HG03342 (cell line): ENCODE results near the gene DOHH.
"Not testable (repeated sequence)": the region's sequence is repeated elsewhere in the genome, so short reads cannot be mapped to it uniquely, and the experiment has no call there.

Experiments
- ATAC-seq: cut with Tn5 transposase; IDR thresholded peaks from one replicate; pipeline ENCODE4 v1.9.1; 2021; ENCODE audit warnings: mild to moderate bottlenecking, moderate library complexity; ENCODE audit not compliant: unreplicated experiment

Gene DOHH

DNA sequence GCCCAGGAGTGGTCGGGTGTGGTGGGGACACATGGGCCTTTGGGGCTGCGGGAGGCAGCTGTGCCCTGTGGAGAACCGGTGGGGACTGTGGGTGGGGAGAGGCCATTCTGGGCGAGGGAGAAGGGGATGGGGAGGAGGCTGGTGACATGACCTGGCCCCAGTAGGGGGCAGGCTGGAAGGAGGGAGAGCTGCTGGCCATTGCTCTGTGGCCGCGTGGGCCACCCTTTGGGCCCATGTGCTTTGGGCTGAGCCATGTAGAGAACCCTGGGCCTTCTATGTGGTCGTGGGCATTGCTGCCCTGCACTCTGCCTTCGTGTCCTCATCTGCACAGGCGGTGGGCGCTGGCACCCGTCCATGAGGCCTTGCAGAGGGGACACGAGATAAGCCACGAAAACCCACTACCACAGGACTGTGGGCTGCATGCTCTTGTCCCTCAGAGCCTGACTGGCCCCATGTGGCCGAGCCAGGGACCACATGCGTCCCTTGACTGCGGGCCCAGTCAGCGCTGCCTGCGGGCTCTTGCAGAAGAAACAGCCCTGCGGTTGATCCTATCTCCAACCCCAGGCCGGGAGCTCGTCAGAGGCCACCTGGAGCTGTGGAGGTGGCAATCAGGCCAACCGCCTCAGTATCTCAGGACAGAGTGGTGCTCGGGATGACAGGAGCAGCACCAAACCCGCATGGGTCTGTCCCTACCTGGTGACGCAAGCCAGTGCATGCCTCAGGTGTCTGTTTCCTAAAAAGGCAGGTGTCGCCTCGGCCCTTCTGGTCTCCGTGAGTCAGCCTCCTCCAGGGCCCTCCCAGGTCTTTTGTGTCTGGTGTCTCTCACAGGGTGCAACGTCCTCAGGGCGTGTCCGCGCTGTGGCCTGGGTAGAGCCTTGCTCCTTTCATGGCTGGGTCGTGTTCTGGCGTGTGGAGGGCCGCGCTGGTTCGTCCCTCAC, 20.0 kb upstream of the DOHH start:
- no peak for ATAC-seq

DNA sequence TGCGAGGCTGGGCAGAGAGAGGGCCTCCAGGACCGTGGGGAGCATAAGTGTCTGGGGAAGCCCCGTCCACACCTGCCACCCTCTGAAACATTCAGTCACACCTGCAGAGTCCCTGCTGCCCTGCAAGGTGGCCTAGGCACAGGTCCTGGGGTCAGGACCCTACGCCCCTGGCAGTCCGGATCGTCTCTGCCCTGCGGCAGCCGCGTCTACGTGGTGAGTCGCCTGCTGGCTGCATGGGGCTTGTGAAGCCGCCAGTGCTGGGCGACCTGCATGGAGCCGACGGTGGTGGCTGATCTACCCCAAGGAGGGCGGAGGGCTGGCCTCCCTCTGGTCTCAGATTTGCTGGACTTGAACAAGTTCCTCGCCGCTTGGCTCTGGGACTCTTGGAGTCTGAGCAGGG, 18.7 kb upstream of the DOHH start:
- ATAC-seq = no peak

DNA sequence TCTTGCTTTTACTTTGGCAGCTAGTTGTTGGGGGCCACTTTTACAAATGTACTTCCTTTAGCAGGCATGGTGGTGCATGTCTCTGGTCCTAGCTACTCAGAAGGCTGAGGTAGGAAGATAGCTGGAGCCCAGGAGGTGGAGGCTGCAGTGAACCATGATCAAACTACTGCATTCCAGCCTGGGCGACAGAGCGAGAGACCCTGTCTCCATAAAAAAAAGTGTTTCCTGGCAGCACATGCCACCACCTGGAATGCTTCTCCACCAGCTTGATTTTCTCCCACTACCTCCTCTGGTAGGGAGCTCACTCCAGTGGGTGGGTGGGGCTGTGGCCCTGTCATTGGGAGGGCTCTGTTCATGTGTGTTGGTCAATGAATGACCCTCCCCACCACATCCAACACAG, 18.2 kb upstream of the DOHH start:
- no peak for ATAC-seq

DNA sequence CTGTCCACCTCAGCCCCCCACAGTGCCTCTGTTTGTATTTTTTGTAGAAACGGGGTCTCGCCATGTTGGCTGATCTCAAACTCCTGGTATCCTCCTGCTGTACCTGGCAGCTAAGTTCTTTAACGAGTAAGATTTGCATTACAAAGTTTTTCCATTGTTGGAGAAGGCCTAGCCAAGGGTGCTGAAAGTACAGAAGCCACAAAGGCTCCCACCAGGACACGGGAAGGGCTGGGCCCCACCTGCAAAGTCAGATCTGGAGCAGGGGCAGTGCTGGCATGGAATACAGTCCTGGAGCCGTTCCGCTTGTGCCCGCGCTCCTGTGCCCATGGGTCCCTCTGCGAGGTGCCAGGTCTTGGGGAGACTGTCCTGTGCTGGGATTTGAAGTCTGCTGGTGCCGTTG, 17.8 kb upstream of the DOHH start:
- no peak for ATAC-seq

DNA sequence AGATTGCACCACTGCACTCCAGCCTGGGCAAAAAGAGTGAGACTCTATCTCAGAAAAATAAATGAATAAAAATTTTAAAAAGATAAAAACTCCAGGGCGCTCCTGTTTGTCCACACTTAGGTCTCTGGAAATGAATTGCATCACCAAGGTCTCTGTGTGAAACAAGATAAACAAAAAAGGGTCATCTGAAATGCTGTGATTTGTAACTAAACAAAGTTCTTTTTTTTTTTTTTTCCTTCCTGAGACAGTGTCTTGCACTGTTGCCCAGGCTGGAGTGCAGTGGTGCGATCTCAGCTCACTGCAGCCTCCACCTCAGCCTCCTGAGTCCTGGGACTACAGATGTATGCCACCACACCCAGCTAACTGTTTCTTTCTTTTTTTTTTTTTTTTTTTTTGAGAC, 17.2 kb upstream of the DOHH start:
- ATAC-seq = no peak

DNA sequence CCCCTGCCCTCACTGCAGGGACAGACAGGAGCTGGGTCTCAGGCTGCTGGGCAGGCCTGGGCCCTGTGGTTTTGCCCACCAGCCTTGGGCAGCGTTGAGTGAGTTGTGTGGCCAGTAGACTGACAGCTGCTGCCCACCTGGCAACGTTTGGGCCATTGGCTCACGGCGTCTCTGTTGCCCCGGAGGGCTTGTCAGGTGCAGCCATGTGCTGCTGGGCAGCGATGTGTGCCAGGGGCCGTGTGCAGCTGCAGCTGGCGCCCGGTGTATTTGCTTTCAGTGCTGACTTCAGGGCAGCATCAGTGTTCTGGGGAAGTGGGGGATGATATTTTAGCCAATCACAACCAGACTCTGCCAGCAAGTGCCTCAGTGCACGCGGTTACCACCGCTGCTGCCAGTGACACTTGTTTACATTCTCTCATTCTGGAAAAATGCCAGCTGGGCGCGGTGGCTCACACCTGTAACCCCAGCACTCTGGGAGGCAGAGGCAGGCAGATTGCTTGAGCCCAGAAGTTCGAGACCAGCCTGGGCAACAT, 16.3 kb upstream of the DOHH start:
- no peak for ATAC-seq

DNA sequence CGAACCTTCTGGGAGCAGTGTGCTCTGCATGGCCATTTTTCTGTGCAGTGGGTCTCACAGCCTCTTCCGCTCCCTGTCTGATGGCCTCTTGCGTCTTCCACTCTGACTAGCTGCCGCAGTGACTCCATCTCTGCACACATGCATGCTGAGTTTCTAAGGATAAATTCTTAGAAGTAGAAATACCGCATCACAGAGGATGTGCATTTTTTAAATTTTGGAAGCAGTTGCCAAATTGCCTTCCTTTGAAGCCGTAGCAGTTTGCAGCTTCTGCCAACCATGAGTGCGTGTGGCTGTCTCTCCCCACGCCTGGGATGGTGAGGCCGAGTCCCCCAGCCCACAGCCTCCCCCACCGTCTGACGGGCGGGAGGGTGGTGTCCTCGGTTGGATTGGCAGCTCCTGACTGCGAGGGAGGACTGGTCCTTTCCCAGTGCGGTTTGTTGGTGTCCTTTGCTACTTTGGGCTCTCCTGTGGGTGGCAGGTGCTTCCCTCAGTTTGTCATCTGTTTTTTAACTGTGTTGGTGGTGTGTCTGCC, 15.5 kb upstream of the DOHH start:
- ATAC-seq = no peak

DNA sequence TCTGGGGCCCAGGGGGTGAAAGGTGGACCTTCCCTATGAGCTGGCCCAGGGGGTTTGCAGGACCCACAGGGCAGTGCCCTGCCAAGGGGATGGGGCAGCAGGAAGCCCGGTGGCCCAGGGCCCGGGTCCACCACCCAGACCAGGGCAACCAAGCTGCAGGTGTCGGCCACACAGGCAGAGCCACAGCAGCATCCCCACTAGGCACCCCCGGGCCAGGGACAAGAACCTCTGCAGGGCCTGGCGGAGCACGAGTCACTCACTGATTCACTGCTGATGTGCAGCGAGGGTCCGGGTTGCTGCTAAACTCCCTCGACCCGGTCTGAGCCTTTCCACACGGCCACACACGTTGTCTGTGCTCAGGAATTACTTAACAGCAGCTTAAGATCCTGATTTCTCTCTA, 14.5 kb upstream of the DOHH start:
- ATAC-seq = no peak

DNA sequence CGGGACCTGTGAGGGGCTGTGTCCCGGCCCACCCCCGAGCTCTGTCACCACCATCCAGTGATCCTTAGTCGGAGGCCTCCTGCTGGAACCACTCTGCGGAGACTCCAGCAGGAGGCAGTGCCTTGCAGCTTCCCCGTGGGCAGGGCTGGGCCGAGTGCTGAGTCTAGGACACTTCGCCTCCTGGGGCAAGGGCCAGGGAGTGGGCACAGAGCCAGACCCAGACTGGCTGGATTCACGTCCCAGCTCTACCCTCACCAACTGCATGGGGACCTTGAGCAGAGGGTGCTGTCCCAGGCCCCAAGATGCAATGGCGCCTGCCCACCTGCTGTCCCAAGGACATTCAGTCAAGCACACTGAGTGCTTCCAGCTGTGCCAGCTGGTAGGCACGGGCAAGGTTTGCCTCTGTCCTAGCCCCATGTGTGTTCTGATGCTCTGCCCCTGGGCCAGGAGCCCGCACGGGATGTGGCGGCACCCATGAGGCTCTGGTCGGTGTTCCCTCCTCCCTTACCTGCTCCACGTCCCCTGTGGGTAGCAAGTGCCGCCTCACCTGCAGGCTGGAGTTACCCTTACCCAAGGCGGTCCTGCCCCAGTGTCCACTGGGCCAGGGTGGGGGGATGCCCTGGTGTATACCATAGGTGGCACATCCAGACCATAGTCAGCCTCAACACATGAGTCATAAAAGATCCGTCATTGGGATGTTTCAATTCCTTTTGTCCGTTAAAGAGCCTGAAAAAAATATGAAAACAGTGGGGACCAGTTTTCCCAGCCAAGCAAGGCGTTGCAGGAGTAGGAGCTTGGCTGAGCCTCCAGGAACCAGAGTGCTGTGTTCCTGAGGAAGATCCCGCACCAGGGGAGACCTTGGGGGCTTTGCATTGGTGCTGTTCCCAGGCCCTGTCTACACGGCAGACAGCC, 13.0 kb upstream of the DOHH start:
- ATAC-seq = no peak

DNA sequence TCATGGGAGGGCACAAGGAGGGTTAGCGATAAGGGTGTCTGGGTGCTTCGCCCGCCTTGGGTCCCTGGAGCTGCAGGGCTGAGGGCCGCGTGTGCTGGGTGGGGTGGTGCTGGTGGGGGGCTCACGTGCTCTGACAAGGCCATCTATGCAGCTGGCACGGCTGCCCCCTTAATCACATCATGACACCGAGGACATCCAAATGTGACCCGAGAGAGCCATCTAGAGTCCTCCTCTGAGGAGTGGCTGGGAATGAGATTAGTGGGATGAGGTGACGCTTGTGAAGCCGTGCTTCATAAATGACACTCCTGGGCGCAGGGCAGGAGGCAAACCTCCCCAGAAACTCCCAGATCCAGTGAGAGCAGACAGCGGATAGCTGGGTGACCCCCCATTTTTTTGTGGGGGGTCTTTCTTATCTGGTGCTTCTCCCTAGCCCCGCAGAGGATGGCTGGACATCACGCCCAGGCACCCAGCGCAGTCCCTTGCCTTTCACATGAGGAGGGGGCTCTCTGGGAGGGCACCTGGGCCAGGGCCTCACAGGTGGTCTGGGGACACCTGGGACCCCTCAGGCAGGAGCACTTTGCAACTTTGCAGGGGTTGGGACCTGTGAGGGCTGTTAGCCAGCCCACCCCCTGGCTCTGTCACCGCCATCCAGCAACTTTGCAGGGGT, 12.2 kb upstream of the DOHH start:
- no peak for ATAC-seq

DNA sequence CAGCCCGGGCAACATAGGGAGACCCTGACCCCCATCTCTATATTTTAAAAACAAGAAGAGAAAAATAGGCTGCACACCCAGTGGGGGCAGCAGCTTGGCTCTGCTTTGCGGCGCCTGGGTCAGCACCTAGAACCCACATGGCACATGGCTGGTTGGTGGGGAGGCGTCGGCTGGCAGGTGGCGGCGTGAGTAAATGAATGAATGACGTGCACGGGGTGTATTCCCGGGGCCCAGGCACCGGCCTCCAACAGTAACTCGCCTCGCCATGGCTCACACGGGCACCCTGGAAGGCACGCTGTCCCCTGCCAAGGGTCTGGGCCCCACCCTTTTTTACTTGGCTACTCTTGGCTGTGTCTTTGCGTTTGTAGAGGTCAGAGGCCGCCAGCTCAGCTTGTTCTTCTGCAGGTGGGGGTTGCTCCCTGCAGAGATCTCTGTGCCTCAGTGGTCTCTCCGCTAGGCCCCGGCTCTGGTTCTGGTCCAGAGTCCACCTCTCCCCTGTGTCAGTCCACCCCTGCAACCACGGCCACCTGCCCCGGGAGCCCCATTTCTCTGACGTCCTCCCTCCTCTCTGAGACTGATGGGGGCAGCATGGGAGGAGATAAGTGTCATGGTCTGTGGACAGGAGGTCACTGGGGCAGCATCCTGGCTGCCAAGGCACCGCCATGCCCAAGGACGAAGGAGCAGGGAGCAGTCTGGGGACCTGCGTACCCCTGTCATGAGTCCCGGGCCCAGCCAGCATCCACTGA, 11.2 kb upstream of the DOHH start:
- ATAC-seq = no peak

DNA sequence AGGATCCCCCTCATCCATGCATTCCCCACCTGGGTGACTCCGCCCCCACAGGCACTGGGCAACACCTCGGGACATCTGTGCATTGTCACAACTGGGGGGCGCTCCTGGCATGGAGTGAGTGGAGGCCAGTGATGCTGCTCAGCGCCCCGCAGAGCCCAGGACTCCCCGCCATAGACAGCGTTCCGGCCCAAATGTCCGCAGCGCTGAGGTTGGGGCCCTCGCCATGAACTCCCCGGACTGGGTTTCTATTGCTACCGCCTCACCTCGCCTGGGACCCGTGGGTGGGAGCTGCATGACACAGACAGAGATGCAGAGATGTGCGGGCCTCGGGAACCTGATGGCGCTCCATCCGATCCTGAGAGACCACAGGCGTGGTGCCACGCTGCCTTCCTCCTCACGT, 10.3 kb upstream of the DOHH start:
- ATAC-seq = no peak

DNA sequence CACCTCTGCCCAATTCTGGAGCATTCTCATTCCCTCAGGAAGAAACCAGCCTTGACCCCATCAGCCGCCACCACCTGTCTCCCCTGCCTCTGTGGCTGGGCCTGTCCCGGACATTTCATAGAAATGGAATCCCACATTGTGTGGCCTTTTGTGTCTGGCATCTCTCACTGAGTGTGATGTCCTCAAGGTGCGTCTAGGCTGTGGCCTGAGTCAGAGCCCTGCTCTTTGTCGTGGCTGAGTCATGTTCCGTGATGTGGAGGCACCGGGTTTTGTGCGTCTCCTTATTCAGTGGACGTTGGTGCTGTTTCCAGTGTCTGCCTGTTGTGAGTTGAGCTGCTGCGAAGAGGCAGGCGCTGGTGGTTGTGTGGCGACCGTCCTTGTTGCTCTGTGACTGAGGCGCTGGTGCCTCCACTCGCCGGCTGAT, 9.1 kb upstream of the DOHH start:
- no peak for ATAC-seq

DNA sequence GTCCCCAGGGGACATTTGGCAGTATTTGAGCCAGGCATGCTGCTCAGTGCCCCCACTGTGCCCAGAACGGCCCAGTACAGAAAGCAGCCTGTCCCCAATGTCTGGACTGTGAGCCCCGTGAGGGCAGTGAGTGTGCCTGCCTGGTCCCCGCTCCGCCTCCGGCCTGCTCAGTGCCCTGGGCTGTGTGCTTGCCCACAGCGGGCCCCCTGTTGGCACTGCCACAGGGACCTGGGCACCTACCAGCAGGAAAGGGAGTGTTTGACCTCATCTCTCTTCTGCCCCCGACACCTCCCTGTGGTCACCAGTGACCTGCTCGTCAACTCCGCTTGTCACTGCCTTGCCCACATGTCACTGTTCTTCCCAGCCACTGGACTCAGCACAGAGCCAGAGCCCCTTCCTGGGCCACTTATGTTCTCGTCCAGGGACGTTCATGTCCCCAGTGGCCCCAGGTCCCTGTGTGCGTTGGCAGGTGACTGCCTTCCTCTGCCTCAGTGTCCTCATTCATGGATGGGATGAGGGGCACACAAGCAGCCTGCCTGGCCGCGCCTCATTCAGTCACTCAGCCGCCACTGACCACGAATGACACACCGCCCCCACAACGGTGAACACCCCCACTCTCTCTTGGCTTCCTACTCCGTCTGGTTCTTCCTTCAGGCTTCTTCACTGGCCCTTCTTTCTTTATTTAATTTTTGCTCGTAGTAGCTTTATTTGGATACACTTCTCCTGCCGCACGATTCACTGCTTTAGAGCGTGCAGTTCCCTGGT, 8.5 kb upstream of the DOHH start:
- no peak for ATAC-seq

DNA sequence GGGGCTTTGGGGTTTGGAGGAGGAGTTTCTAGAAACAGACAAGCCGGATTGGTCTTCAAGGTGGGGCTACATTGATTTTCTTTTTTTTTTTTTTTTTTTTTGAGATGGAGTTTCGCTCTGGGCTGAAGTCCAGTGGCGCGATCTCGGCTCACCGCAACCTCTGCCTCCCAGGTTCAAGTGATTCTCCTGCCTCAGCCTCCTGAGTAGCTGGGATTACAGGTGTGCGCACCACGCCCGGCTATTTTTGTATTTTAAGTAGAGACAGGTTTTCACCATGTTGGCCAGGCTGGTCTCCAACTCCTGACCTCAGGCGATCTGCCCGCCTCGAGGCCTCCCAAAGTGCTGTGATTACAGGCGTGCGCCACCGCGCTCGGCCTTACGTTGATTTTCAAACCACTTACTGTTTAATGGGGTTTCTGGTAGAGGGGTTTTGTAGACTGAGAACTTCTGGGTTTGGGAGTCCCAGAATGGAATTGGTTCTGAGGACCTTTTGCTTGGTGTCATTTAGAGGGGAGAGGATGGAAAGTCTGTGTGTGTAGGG, 7.7 kb upstream of the DOHH start:
- ATAC-seq = not testable (repeated sequence)

DNA sequence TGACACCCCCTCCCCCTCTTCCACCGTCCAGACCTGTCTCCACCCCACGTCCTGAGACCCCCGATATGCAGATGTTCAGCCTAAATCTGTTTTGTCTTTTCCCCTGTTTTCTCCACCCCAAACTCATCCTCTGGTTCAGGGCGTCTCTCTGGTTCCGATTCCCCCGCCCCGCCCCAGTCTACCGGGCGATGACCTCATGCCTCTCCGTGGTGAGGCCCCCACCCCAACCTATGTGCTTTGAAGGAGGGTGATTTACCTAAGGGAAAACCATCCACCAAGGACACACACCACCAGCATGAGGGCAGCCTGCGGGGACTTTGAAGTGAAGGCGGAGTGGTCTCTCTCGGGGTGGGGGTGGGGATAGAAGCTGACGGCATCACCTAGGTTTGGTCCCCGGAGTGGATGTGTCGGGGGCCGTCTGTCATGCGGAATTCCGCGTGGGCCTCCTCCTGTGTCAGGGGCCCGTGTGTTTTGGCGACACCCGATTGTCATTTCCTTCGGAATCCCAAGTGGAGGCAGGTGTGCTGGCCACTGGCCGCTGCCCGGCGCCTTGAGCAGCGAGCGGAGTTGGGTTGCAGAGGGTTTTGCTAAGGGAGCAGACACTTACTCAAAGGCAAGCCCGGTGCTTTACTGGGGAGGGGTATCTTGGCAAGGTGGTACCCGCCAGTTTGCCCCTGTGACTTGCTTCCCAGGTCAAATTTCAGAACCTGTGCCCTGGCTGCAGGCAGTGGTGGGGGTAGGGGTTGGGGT, 7.1 kb upstream of the DOHH start:
- no peak for ATAC-seq

DNA sequence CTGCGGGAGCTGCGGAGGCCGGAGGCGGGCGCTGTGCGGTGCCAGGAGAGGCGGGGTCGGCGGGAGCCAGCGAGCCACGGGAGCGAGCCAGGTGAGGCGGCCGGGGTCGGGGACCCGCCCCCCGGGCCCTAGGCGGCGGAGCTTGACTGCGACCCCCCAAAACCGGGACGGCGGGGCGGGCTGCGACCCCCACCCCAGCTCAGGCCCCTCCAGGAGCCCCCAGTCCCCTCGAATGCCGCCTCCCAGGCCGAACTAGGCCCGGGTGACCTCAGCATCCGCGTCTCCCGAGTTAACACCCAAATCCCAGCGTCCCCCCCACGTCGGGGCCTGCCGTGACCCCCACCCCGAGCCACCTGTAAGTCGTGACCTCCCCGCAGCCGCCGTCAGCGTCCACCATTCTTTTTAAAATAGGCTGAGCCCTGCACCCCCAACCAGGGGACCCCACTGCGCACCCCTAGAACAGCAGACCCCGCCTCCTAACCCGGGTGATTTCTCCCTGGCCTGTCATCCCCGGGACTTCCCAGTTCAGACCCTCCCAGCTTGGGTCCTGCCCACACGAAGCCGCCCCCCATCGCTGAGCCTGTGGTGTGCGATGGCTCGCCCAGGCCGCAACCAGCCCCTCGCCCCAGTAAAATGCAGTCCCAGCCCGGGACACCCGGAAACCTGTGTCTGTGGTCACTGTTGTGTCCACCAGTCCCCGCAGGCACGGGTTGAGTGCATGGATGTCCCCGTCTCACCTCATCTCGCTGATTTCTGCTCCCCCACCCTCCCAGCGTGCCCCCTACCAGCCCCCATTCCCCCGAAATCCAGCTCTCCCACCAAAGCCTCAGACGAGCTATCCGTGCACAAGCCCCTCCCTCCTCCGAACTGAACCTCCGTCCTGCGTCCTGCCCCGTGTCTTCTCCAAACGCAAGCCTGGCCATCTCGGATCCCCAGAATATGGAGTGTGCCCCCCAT, 6.2 kb upstream of the DOHH start:
- ATAC-seq = peak; percentile 12
